C4-2B (cell line): Measurements from ENCODE around the gene FGD2.
"Not testable (repeated sequence)": the region's sequence is repeated elsewhere in the genome, so short reads cannot be mapped to it uniquely, and the experiment has no call there.

Experiments
- CTCF ChIP-seq: fragments of 450-650 bp; conservative IDR thresholded peaks from 2 replicates; pipeline ENCODE4 v1.5.1; 2017; ENCODE audit warnings: mild to moderate bottlenecking
- ZFX ChIP-seq: fragments of 450-650 bp; IDR thresholded peaks from 2 replicates; pipeline ENCODE4 v1.6.1; 2017

GRCh38 chr6:37058984-37059343 lies 53.5 kb downstream of the FGD2 start:
- TF ChIP-seq CTCF, ZFX: not testable (repeated sequence)
